Measurements from ENCODE around the gene BACE2.
"Not testable (repeated sequence)": the region's sequence is repeated elsewhere in the genome, so short reads cannot be mapped to it uniquely, and the experiment has no call there.

Gene BACE2

GRCh38 chr21:41283211-41283818 is 115.4 kb downstream of the BACE2 start:
- no peak for DNase-seq

GRCh38 chr21:41289431-41289830 is 121.5 kb downstream of the BACE2 start:
- no peak for DNase-seq

- no peak for DNase-seq
Observed at GRCh38 chr21:41290106-41290799, 122.3 kb downstream of the BACE2 start.

GRCh38 chr21:41294548-41295231 is 126.7 kb downstream of the BACE2 start:
- DNase-seq = no peak

- DNase-seq = no peak
Observed at GRCh38 chr21:41295721-41296254, 127.8 kb downstream of the BACE2 start.

GRCh38 chr21:41302976-41303375 is 135.0 kb downstream of the BACE2 start:
- no peak for DNase-seq

- no peak for DNase-seq
Observed at GRCh38 chr21:41304068-41304720, 136.2 kb downstream of the BACE2 start.

GRCh38 chr21:41307219-41307618 is 139.3 kb downstream of the BACE2 start:
- DNase-seq = no peak

GRCh38 chr21:41313285-41314164 is 145.6 kb downstream of the BACE2 start:
- DNase-seq = not testable (repeated sequence)

- no peak for DNase-seq
Observed at GRCh38 chr21:41315726-41316125, 147.8 kb downstream of the BACE2 start.

- no peak for DNase-seq
Observed at GRCh38 chr21:41316200-41317062, 148.5 kb downstream of the BACE2 start, which contains the start of gene FAM3B. Gene FAM3B, plus strand, starts transcription at chr21:41316801. Its CDS starts 79 bp downstream, at chr21:41316880.

- no peak for DNase-seq
Observed at GRCh38 chr21:41317063-41317392, 149.1 kb downstream of the BACE2 start.

- no peak for DNase-seq
Observed at GRCh38 chr21:41317458-41317857, 149.5 kb downstream of the BACE2 start.

GRCh38 chr21:41318218-41318617 is 150.3 kb downstream of the BACE2 start:
- no peak for DNase-seq

GRCh38 chr21:41319273-41319672 is 151.3 kb downstream of the BACE2 start:
- DNase-seq = no peak

GRCh38 chr21:41321211-41321907 is 153.4 kb downstream of the BACE2 start:
- DNase-seq = no peak

- no peak for DNase-seq
Observed at GRCh38 chr21:41321908-41322495, 154.0 kb downstream of the BACE2 start.

- DNase-seq = no peak
Observed at GRCh38 chr21:41322496-41323382, 154.8 kb downstream of the BACE2 start.

Data from activated CD8-positive, alpha-beta memory T cell treated with anti-CD3 and anti-CD28 coated beads for 24 hours (primary cell).